ENCODE results near the gene ZBTB18. TPM values are rescaled to one million over a fixed set of nuclear protein-coding genes. Genes with fewer than 3 reads are reported as not detected.

Gene ZBTB18
- total RNA-seq, 1 experiment from 2014 or later: 15.2 TPM

GRCh38 chr1:244077473-244078220 lies 26.6 kb downstream of the ZBTB18 start:
- intact Hi-C loops (cut with micrococcal nuclease; ENCODE audit: unreplicated experiment): no loop called here
- Histone ChIP-seq H3K4me3 (ENCODE audit: low read depth, low read length, poor library complexity, severe bottlenecking) (no peak overlapping the region), H3K4me1 (ENCODE audit: insufficient read depth, low read length, poor library complexity, severe bottlenecking) (no peaks in the 10 kb centered on the region), H3K27ac (ENCODE audit: low read depth, low read length, poor library complexity, severe bottlenecking) (no peak overlapping the region), H3K36me3 (ENCODE audit: insufficient read depth, low read length, poor library complexity, severe bottlenecking) (no peaks in the 10 kb centered on the region), H3K9me3 (ENCODE audit: low read depth, low read length, poor library complexity, severe bottlenecking) (no peaks in the 10 kb centered on the region), H3K27me3 (replicated peaks; ENCODE audit: insufficient read depth, low read depth, low read length, poor library complexity) (no peaks in the 10 kb centered on the region)
- no TSS peak for BruUV-seq (replicated peaks)
- TF ChIP-seq CTCF (conservative IDR thresholded peaks at IDR 0.05; ENCODE audit: low read depth, low read length): no peak
- no peak for TF ChIP-seq EZH2 (IDR thresholded peaks at IDR 0.05; ENCODE audit: borderline replicate concordance, low read depth, low read length, poor library complexity, severe bottlenecking)
- POLR2A ChIA-PET (ENCODE audit: low non-redundant PET): no interaction called here
- CTCF ChIA-PET: interaction anchor here (0.6 kb wide), 1 partner anchor 21 kb away, joined by 4 read pairs; no protein-coding TSS in a partner anchor
- no peak for DNase-seq (ENCODE audit: low spot score)

- DNase-seq (ENCODE audit: low spot score): no peak
- TF ChIP-seq EZH2 (IDR thresholded peaks at IDR 0.05; ENCODE audit: borderline replicate concordance, low read depth, low read length, poor library complexity, severe bottlenecking): no peak
- no peak for TF ChIP-seq CTCF (conservative IDR thresholded peaks at IDR 0.05; ENCODE audit: low read depth, low read length)
- no peaks in the 10 kb centered on the region for H3K9me3 ChIP-seq (ENCODE audit: low read depth, low read length, poor library complexity, severe bottlenecking)
- no peaks in the 10 kb centered on the region for H3K4me1 ChIP-seq (ENCODE audit: insufficient read depth, low read length, poor library complexity, severe bottlenecking)
- no TSS peak for BruUV-seq (replicated peaks)
- no peaks in the 10 kb centered on the region for H3K36me3 ChIP-seq (ENCODE audit: insufficient read depth, low read length, poor library complexity, severe bottlenecking)
- intact Hi-C loops (cut with micrococcal nuclease; ENCODE audit: unreplicated experiment): no loop called here
- H3K4me3 ChIP-seq (ENCODE audit: low read depth, low read length, poor library complexity, severe bottlenecking): no peak overlapping the region
- POLR2A ChIA-PET (ENCODE audit: low non-redundant PET): no interaction called here
- no peak overlapping the region for H3K27ac ChIP-seq (ENCODE audit: low read depth, low read length, poor library complexity, severe bottlenecking)
- CTCF ChIA-PET: no interaction called here
- H3K27me3 ChIP-seq (replicated peaks; ENCODE audit: insufficient read depth, low read depth, low read length, poor library complexity): no peaks in the 10 kb centered on the region
These were observed 29.4 kb downstream of the ZBTB18 start for GRCh38 chr1:244080343-244080929.

- no peak overlapping the region for H3K4me3 ChIP-seq (ENCODE audit: low read depth, low read length, poor library complexity, severe bottlenecking)
These were observed 31.9 kb downstream of the ZBTB18 start for GRCh38 chr1:244082969-244083368.

More at GRCh38 chr1:244082969-244083368, 31.9 kb downstream of the ZBTB18 start:
- no peaks in the 10 kb centered on the region for H3K4me1 ChIP-seq (ENCODE audit: insufficient read depth, low read length, poor library complexity, severe bottlenecking)
- TF ChIP-seq CTCF (conservative IDR thresholded peaks at IDR 0.05; ENCODE audit: low read depth, low read length): no peak
- no peak for TF ChIP-seq EZH2 (IDR thresholded peaks at IDR 0.05; ENCODE audit: borderline replicate concordance, low read depth, low read length, poor library complexity, severe bottlenecking)
- no peaks in the 10 kb centered on the region for H3K9me3 ChIP-seq (ENCODE audit: low read depth, low read length, poor library complexity, severe bottlenecking)
- ChIA-PET CTCF (no interaction called here), POLR2A (ENCODE audit: low non-redundant PET) (no interaction called here)
- intact Hi-C loops (cut with micrococcal nuclease; ENCODE audit: unreplicated experiment): no loop called here
- no peak overlapping the region for H3K27ac ChIP-seq (ENCODE audit: low read depth, low read length, poor library complexity, severe bottlenecking)
- BruUV-seq (replicated peaks): no TSS peak
- no peaks in the 10 kb centered on the region for H3K36me3 ChIP-seq (ENCODE audit: insufficient read depth, low read length, poor library complexity, severe bottlenecking)
- H3K27me3 ChIP-seq (replicated peaks; ENCODE audit: insufficient read depth, low read depth, low read length, poor library complexity): no peaks in the 10 kb centered on the region
- no peak for DNase-seq (ENCODE audit: low spot score)
